Measurements from ENCODE around the gene SYT11.

SYT11 gene

GRCh38 chr1:155861896-155862295 is 2.5 kb downstream of the SYT11 start:
- no peak for TF ChIP-seq CTCF (IDR thresholded peaks at IDR 0.05; ENCODE audit: low read depth, low read length)
- DNase-seq (ENCODE audit: extremely low read depth, low read depth) = no peak

- no peak for TF ChIP-seq CTCF (IDR thresholded peaks at IDR 0.05; ENCODE audit: low read depth, low read length)
- no peak for DNase-seq (ENCODE audit: extremely low read depth, low read depth)
Measured at GRCh38 chr1:155864393-155864792, 5.0 kb downstream of the SYT11 start.

- DNase-seq (ENCODE audit: extremely low read depth, low read depth) = no peak
- TF ChIP-seq CTCF (IDR thresholded peaks at IDR 0.05; ENCODE audit: low read depth, low read length) = no peak
Measured at GRCh38 chr1:155867766-155868165, 8.4 kb downstream of the SYT11 start.

GRCh38 chr1:155871390-155871789 is 12.0 kb downstream of the SYT11 start:
- no peak for TF ChIP-seq CTCF (IDR thresholded peaks at IDR 0.05; ENCODE audit: low read depth, low read length)
- DNase-seq (ENCODE audit: extremely low read depth, low read depth) = no peak

GRCh38 chr1:155872527-155872926 is 13.2 kb downstream of the SYT11 start:
- no peak for TF ChIP-seq CTCF (IDR thresholded peaks at IDR 0.05; ENCODE audit: low read depth, low read length)
- no peak for DNase-seq (ENCODE audit: extremely low read depth, low read depth)

- TF ChIP-seq CTCF (IDR thresholded peaks at IDR 0.05; ENCODE audit: low read depth, low read length) = no peak
Measured at GRCh38 chr1:155873860-155874259, 14.5 kb downstream of the SYT11 start.

GRCh38 chr1:155877945-155878344 is 18.6 kb downstream of the SYT11 start:
- DNase-seq (ENCODE audit: extremely low read depth, low read depth) = no peak
- no peak for TF ChIP-seq CTCF (IDR thresholded peaks at IDR 0.05; ENCODE audit: low read depth, low read length)

More at GRCh38 chr1:155873860-155874259, 14.5 kb downstream of the SYT11 start:
- no peak for DNase-seq (ENCODE audit: extremely low read depth, low read depth)

All from AG09319 (cell line).